Body of pancreas (tissue), 4 donors: ENCODE measurements around the gene BAZ2B.

Experiments used
- CTCF ChIP-seq, 7 experiments: fragments of 450-650 bp in 4 of 7; fragments of 200-600 bp in 3 of 7; sonication (generic) in 3 of 7; IDR thresholded peaks; one replicate each; pipeline ENCODE4 v1.5.1; 2016 to 2019; ENCODE audit warnings: antibody characterized with exemption in 7 of 7
- POLR2A ChIP-seq, 3 donors: fragments of 450-650 bp; IDR thresholded peaks; one replicate each; pipeline ENCODE4 v1.6.1; 2016; ENCODE audit warnings: antibody characterized with exemption in 3 of 3, mild to moderate bottlenecking in 2 of 3

- TF ChIP-seq POLR2A (IDR thresholded peaks at IDR 0.05) (no peak), CTCF (IDR thresholded peaks at IDR 0.05) (no peak)
Observed at GRCh38 chr2:159648643-159649042, 32.3 kb upstream of the BAZ2B start.
